Measurements from ENCODE around the gene SLC7A4. TPM values are rescaled to one million over a fixed set of nuclear protein-coding genes. Genes with fewer than 3 reads are reported as not detected.

SLC7A4 gene
- total RNA-seq, 1 experiment from 2014 or later, result not detected

GRCh38 chr22:21022955-21023614 lies 9.3 kb downstream of the SLC7A4 start:
- no peaks in the 10 kb centered on the region for H3K27me3 ChIP-seq (replicated peaks; ENCODE audit: insufficient read depth, low read depth, low read length, poor library complexity)
- no peaks in the 10 kb centered on the region for H3K9me3 ChIP-seq (ENCODE audit: low read depth, low read length, poor library complexity, severe bottlenecking)
- intact Hi-C loops (cut with micrococcal nuclease; ENCODE audit: unreplicated experiment), result no loop called here
- ChIA-PET CTCF (interaction anchor here (0.6 to 0.7 kb wide), 2 partner anchors 239 to 1084 kb away, joined by 3 to 4 read pairs; no protein-coding TSS in a partner anchor), POLR2A (ENCODE audit: low non-redundant PET) (no interaction called here)
- H3K36me3 ChIP-seq (ENCODE audit: insufficient read depth, low read length, poor library complexity, severe bottlenecking), result no peaks in the 10 kb centered on the region
- no peak for TF ChIP-seq EZH2 (IDR thresholded peaks at IDR 0.05; ENCODE audit: borderline replicate concordance, low read depth, low read length, poor library complexity, severe bottlenecking)
- TF ChIP-seq, protein P1, sequence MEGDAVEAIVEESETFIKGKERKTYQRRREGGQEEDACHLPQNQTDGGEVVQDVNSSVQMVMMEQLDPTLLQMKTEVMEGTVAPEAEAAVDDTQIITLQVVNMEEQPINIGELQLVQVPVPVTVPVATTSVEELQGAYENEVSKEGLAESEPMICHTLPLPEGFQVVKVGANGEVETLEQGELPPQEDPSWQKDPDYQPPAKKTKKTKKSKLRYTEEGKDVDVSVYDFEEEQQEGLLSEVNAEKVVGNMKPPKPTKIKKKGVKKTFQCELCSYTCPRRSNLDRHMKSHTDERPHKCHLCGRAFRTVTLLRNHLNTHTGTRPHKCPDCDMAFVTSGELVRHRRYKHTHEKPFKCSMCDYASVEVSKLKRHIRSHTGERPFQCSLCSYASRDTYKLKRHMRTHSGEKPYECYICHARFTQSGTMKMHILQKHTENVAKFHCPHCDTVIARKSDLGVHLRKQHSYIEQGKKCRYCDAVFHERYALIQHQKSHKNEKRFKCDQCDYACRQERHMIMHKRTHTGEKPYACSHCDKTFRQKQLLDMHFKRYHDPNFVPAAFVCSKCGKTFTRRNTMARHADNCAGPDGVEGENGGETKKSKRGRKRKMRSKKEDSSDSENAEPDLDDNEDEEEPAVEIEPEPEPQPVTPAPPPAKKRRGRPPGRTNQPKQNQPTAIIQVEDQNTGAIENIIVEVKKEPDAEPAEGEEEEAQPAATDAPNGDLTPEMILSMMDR (conservative IDR thresholded peaks at IDR 0.05; ENCODE audit: low read depth, low read length), result no peak
- no peaks in the 10 kb centered on the region for H3K4me1 ChIP-seq (ENCODE audit: insufficient read depth, low read length, poor library complexity, severe bottlenecking)
- BruUV-seq (replicated peaks), result no TSS peak
- DNase-seq (ENCODE audit: low spot score), result no peak
- H3K27ac ChIP-seq (ENCODE audit: low read depth, low read length, poor library complexity, severe bottlenecking), result no peak overlapping the region
- no peak overlapping the region for H3K4me3 ChIP-seq (ENCODE audit: low read depth, low read length, poor library complexity, severe bottlenecking)

- no peak for DNase-seq (ENCODE audit: low spot score)
- BruUV-seq (replicated peaks), result no TSS peak
- no peaks in the 10 kb centered on the region for H3K36me3 ChIP-seq (ENCODE audit: insufficient read depth, low read length, poor library complexity, severe bottlenecking)
- H3K4me1 ChIP-seq (ENCODE audit: insufficient read depth, low read length, poor library complexity, severe bottlenecking), result no peaks in the 10 kb centered on the region
- H3K9me3 ChIP-seq (ENCODE audit: low read depth, low read length, poor library complexity, severe bottlenecking), result no peaks in the 10 kb centered on the region
- no peaks in the 10 kb centered on the region for H3K27me3 ChIP-seq (replicated peaks; ENCODE audit: insufficient read depth, low read depth, low read length, poor library complexity)
- no peak overlapping the region for H3K4me3 ChIP-seq (ENCODE audit: low read depth, low read length, poor library complexity, severe bottlenecking)
- intact Hi-C loops (cut with micrococcal nuclease; ENCODE audit: unreplicated experiment), result no loop called here
- ChIA-PET POLR2A (ENCODE audit: low non-redundant PET) (no interaction called here), CTCF (no interaction called here)
- TF ChIP-seq EZH2 (IDR thresholded peaks at IDR 0.05; ENCODE audit: borderline replicate concordance, low read depth, low read length, poor library complexity, severe bottlenecking), result no peak
- TF ChIP-seq, protein P1 (conservative IDR thresholded peaks at IDR 0.05; ENCODE audit: low read depth, low read length), result no peak
- H3K27ac ChIP-seq (ENCODE audit: low read depth, low read length, poor library complexity, severe bottlenecking), result no peak overlapping the region
These were observed 9.9 kb downstream of the SLC7A4 start for GRCh38 chr22:21022507-21022906.

DNA sequence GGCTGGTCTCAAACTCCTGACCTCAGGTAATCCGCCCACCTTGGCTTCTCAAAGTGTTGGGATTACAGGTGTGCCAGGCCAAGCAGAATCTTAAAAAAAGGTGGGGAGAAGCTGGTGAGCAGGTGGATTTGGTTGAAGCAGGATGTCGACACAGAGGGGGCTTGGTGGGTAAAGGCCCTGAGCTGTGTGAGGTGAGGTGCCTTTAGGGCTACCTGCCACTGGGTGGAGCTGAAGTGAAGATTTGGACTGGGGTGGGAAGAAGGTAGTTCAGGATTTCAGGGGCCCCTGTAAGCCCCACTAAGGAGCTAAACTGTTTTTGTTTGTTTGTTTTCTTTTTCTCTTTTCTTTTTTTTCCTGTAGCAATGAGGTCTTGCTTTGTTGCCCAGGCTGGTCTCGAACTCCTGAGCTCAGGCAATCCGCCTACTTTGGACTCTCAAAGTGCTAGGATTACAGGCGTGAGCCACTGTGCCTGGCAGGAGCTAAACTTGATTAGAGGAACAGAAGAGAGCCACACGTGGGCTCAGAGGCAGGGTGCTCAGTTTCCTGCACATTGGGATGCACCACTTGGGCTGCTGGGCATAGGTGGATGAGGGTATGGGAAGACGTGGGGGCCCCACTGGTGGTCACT lies 11.4 kb downstream of the SLC7A4 start:
- CTCF ChIA-PET, result interaction anchor here (1.1 kb wide), 1 partner anchor 83 kb away, joined by 3 read pairs; no protein-coding TSS in a partner anchor

More for the DNA sequence above, 11.4 kb downstream of the SLC7A4 start:
- Histone ChIP-seq H3K4me3 (ENCODE audit: low read depth, low read length, poor library complexity, severe bottlenecking) (no peak overlapping the region), H3K27me3 (replicated peaks; ENCODE audit: insufficient read depth, low read depth, low read length, poor library complexity) (no peaks in the 10 kb centered on the region), H3K9me3 (ENCODE audit: low read depth, low read length, poor library complexity, severe bottlenecking) (no peaks in the 10 kb centered on the region), H3K4me1 (ENCODE audit: insufficient read depth, low read length, poor library complexity, severe bottlenecking) (no peaks in the 10 kb centered on the region), H3K36me3 (ENCODE audit: insufficient read depth, low read length, poor library complexity, severe bottlenecking) (no peaks in the 10 kb centered on the region), H3K27ac (ENCODE audit: low read depth, low read length, poor library complexity, severe bottlenecking) (no peak overlapping the region)
- TF ChIP-seq, protein P1 (conservative IDR thresholded peaks at IDR 0.05; ENCODE audit: low read depth, low read length), result peak; percentile 55
- TF ChIP-seq EZH2 (IDR thresholded peaks at IDR 0.05; ENCODE audit: borderline replicate concordance, low read depth, low read length, poor library complexity, severe bottlenecking), result no peak
- DNase-seq (ENCODE audit: low spot score), result no peak
- no TSS peak for BruUV-seq (replicated peaks)
- POLR2A ChIA-PET (ENCODE audit: low non-redundant PET), result no interaction called here
- intact Hi-C loops (cut with micrococcal nuclease; ENCODE audit: unreplicated experiment), result no loop called here

All from A673 (cell line).